OCI-LY3 (cell line): ENCODE measurements around the gene ZNF385D.

Experiments
- H2AFZ ChIP-seq: fragments of 200-600, 300-600 bp; shearing (Covaris generic); 2 replicates; pipeline ENCODE4 v1.6.0; 2014; ENCODE audit warnings: antibody characterized with exemption, low read depth, low read length
- H3K27ac ChIP-seq: fragments of 200-600, 300-600 bp; sonication (generic); 2 replicates; pipeline ENCODE4 v1.5.1; 2014; ENCODE audit warnings: mild to moderate bottlenecking, low read length, moderate library complexity, mixed read lengths
- H3K27me3 ChIP-seq: fragments of 200-600, 300-600 bp; sonication (generic); 2 replicates; pipeline ENCODE4 v1.6.1; 2014; ENCODE audit warnings: low read depth, low read length, mixed read lengths
- H3K36me3 ChIP-seq: fragments of 200-600, 300-600 bp; sonication (generic); replicated peaks from 2 replicates; pipeline ENCODE3; 2014; ENCODE audit warnings: low read depth, low read length, mixed read lengths
- H3K4me1 ChIP-seq: fragments of 300-600, 200-600 bp; sonication (generic); 2 replicates; pipeline ENCODE4 v1.6.1; 2014; ENCODE audit warnings: low read length, mixed read lengths
- H3K4me2 ChIP-seq: fragments of 200-600, 300-600 bp; sonication (generic); 2 replicates; pipeline ENCODE4 v1.6.1; 2014; ENCODE audit warnings: low read length, mixed read lengths
- H3K4me3 ChIP-seq: fragments of 300-600, 200-600 bp; sonication (generic); 2 replicates; pipeline ENCODE4 v1.5.1; 2014; ENCODE audit warnings: antibody characterized with exemption, mild to moderate bottlenecking, low read length, moderate library complexity
- H3K79me2 ChIP-seq: fragments of 300-600, 200-600 bp; shearing (Covaris generic); 2 replicates; pipeline ENCODE4 v1.6.1; 2014; ENCODE audit warnings: mild to moderate bottlenecking, low read length, mixed read lengths
- H3K9ac ChIP-seq: fragments of 300-600, 200-600 bp; shearing (Covaris generic); 2 replicates; pipeline ENCODE4 v1.6.0; 2014; ENCODE audit warnings: mild to moderate bottlenecking, low read length, moderate library complexity
- H3K9me3 ChIP-seq: fragments of 200-600, 300-600 bp; shearing (Covaris generic); 2 replicates; pipeline ENCODE4 v1.6.1; 2014; ENCODE audit warnings: low read length, mixed read lengths; ENCODE audit not compliant: insufficient read depth
- H4K20me1 ChIP-seq: fragments of 200-600, 300-600 bp; sonication (generic); 2 replicates; pipeline ENCODE4 v1.6.1; 2016; ENCODE audit warnings: low read length, mixed read lengths; ENCODE audit not compliant: insufficient read depth
- CTCF ChIP-seq: fragments of 200-600, 300-600 bp; sonication (generic); IDR thresholded peaks from 2 replicates; pipeline ENCODE4 v1.5.1; 2014; ENCODE audit warnings: antibody characterized with exemption, low read length, low read depth
- EZH2phosphoT487 ChIP-seq: fragments of 200-600 bp; shearing (Covaris generic); IDR thresholded peaks from 2 replicates; pipeline ENCODE4 v1.6.1; 2018; ENCODE audit warnings: antibody characterized with exemption, mixed run types, low read depth

The ZNF385D gene

GRCh38 chr3:21534462-21534861 is 216.5 kb downstream of the ZNF385D start:
- Histone ChIP-seq H3K4me1 (peaks cover 10% of the 10 kb centered on the region), H3K27ac (no peak overlapping the region), H2AFZ (no peak overlapping the region), H4K20me1 (no peaks in the 10 kb centered on the region), H3K9me3 (no peaks in the 10 kb centered on the region), H3K79me2 (no peaks in the 10 kb centered on the region), H3K9ac (no peak overlapping the region), H3K27me3 (no peaks in the 10 kb centered on the region), H3K36me3 (peaks cover 3% of the 10 kb centered on the region), H3K4me2 (no peak overlapping the region), H3K4me3 (no peak overlapping the region)
- TF ChIP-seq EZH2phosphoT487 = no peak
- no peak for TF ChIP-seq CTCF

GRCh38 chr3:21533002-21533401 is 218.0 kb downstream of the ZNF385D start:
- Histone ChIP-seq H3K4me2 (no peak overlapping the region), H3K4me1 (peaks cover 15% of the 10 kb centered on the region), H3K27me3 (no peaks in the 10 kb centered on the region), H2AFZ (no peak overlapping the region), H4K20me1 (no peaks in the 10 kb centered on the region), H3K9ac (no peak overlapping the region), H3K27ac (no peak overlapping the region), H3K36me3 (peaks cover 5% of the 10 kb centered on the region), H3K4me3 (no peak overlapping the region), H3K79me2 (no peaks in the 10 kb centered on the region), H3K9me3 (no peaks in the 10 kb centered on the region)
- TF ChIP-seq EZH2phosphoT487 (no peak), CTCF (no peak)

- peaks cover 15% of the 10 kb centered on the region for H3K4me1 ChIP-seq
- peaks cover 5% of the 10 kb centered on the region for H3K36me3 ChIP-seq
- H3K27me3 ChIP-seq = no peaks in the 10 kb centered on the region
- H3K27ac ChIP-seq = no peak overlapping the region
- no peaks in the 10 kb centered on the region for H3K9me3 ChIP-seq
- H3K79me2 ChIP-seq = no peaks in the 10 kb centered on the region
- H4K20me1 ChIP-seq = no peaks in the 10 kb centered on the region
- H3K4me2 ChIP-seq = no peak overlapping the region
- TF ChIP-seq CTCF (no peak), EZH2phosphoT487 (no peak)
- H2AFZ ChIP-seq = no peak overlapping the region
- H3K4me3 ChIP-seq = no peak overlapping the region
- no peak overlapping the region for H3K9ac ChIP-seq
Observed at GRCh38 chr3:21531909-21532308, 219.1 kb downstream of the ZNF385D start.

GRCh38 chr3:21528291-21528995 is 222.6 kb downstream of the ZNF385D start:
- H3K9ac ChIP-seq = no peak overlapping the region
- H3K9me3 ChIP-seq = no peaks in the 10 kb centered on the region
- H3K4me1 ChIP-seq = peaks cover 24% of the 10 kb centered on the region
- H4K20me1 ChIP-seq = no peaks in the 10 kb centered on the region
- no peak overlapping the region for H2AFZ ChIP-seq
- no peak overlapping the region for H3K4me2 ChIP-seq
- H3K27ac ChIP-seq = no peak overlapping the region
- no peak overlapping the region for H3K4me3 ChIP-seq
- H3K79me2 ChIP-seq = no peaks in the 10 kb centered on the region
- TF ChIP-seq CTCF (no peak), EZH2phosphoT487 (no peak)
- H3K27me3 ChIP-seq = no peaks in the 10 kb centered on the region
- peaks cover 5% of the 10 kb centered on the region for H3K36me3 ChIP-seq
